GM19043 (cell line): Measurements from ENCODE around the gene UMAD1.
A peak's percentile ranks its signal among the peaks of the same experiment; 100 is the strongest.

Experiments used
- ATAC-seq: cut with Tn5 transposase; IDR thresholded peaks from one replicate; pipeline ENCODE4 v1.9.1; 2021; ENCODE audit warnings: low read depth; ENCODE audit not compliant: unreplicated experiment

UMAD1 gene

GRCh38 chr7:7761340-7761973 is 120.9 kb downstream of the UMAD1 start:
- no peak for ATAC-seq

GRCh38 chr7:7761974-7762779 is 121.6 kb downstream of the UMAD1 start:
- ATAC-seq, result peak; percentile 42

- no peak for ATAC-seq
Observed at GRCh38 chr7:7764520-7765396, 124.2 kb downstream of the UMAD1 start.

- peak; percentile 76 for ATAC-seq
Observed at GRCh38 chr7:7765422-7765821, 124.9 kb downstream of the UMAD1 start.

GRCh38 chr7:7766671-7767070 is 126.1 kb downstream of the UMAD1 start:
- ATAC-seq, result no peak

GRCh38 chr7:7768977-7769709 is 128.6 kb downstream of the UMAD1 start:
- no peak for ATAC-seq

GRCh38 chr7:7769710-7770627 is 129.4 kb downstream of the UMAD1 start:
- no peak for ATAC-seq

- ATAC-seq, result no peak
Observed at GRCh38 chr7:7771452-7771851, 130.9 kb downstream of the UMAD1 start.

GRCh38 chr7:7772397-7772821 is 131.9 kb downstream of the UMAD1 start:
- ATAC-seq, result peak; percentile 50

- ATAC-seq, result peak; percentile 60
Observed at GRCh38 chr7:7773334-7774309, 133.1 kb downstream of the UMAD1 start.

- ATAC-seq, result no peak
Observed at GRCh38 chr7:7779888-7780287, 139.3 kb downstream of the UMAD1 start.

- no peak for ATAC-seq
Observed at GRCh38 chr7:7783001-7783400, 142.4 kb downstream of the UMAD1 start.

- no peak for ATAC-seq
Observed at GRCh38 chr7:7785344-7785973, 144.9 kb downstream of the UMAD1 start.

GRCh38 chr7:7786595-7786994 is 146.0 kb downstream of the UMAD1 start:
- no peak for ATAC-seq

GRCh38 chr7:7789551-7789988 is 149.0 kb downstream of the UMAD1 start:
- ATAC-seq, result peak; percentile 90

GRCh38 chr7:7790041-7790741 is 149.6 kb downstream of the UMAD1 start:
- no peak for ATAC-seq

- ATAC-seq, result no peak
Observed at GRCh38 chr7:7791523-7791922, 151.0 kb downstream of the UMAD1 start.
